ENCODE measurements around the gene ETV3L. TPM values are rescaled to one million over a fixed set of nuclear protein-coding genes. Genes with fewer than 3 reads are reported as not detected.
A peak's percentile ranks its signal among the peaks of the same experiment; 100 is the strongest.
"Not testable (repeated sequence)": the region's sequence is repeated elsewhere in the genome, so short reads cannot be mapped to it uniquely, and the experiment has no call there.

Gene ETV3L
- total RNA-seq, 1 experiment from 2014 or later = 0.13 TPM

- TF ChIP-seq ATF3 (CRISPR knock-in tag; conservative IDR thresholded peaks at IDR 0.05) (no peak), ELF4 (CRISPR knock-in tag; IDR thresholded peaks at IDR 0.05; ENCODE audit: low read depth) (no peak), MXD4 (CRISPR knock-in tag; IDR thresholded peaks at IDR 0.05; ENCODE audit: borderline replicate concordance) (no peak), ZNF425 (CRISPR knock-in tag; conservative IDR thresholded peaks at IDR 0.05) (no peak)
These were observed 43.3 kb downstream of the ETV3L start (continued) for GRCh38 chr1:157056269-157056668.

GRCh38 chr1:157055729-157056128 lies 43.9 kb downstream of the ETV3L start:
- CTCF ChIA-PET; DNase-seq (ENCODE audit: low spot score); ATAC-seq; POLR2A ChIA-PET; H3K4me3 Mint-ChIP-seq; H3K4me1 Mint-ChIP-seq; H3K27me3 Mint-ChIP-seq (ENCODE audit: low read depth); H3K36me3 Mint-ChIP-seq; H3K27ac Mint-ChIP-seq: not testable (repeated sequence)
- peaks cover 18% of the 10 kb centered on the region for H3K9me3 Mint-ChIP-seq

- Mint-ChIP-seq H3K36me3 (peaks cover 4% of the 10 kb centered on the region; the same call in 1 of the 2 replicates), H3K27ac (no peak overlapping the region), H3K9me3 (peaks cover 17% of the 10 kb centered on the region), H3K4me1 (peaks cover 21% of the 10 kb centered on the region), H3K27me3 (ENCODE audit: low read depth) (peaks cover 8% of the 10 kb centered on the region; the same call in 1 of the 2 replicates), H3K4me3 (no peak overlapping the region)
- CTCF ChIA-PET = interaction anchor here (1.2 to 1.5 kb wide), 2 partner anchors 24 to 39 kb away, joined by 3 to 7 read pairs; no protein-coding TSS in a partner anchor
- POLR2A ChIA-PET = interaction anchor here (0.6 kb wide), 1 partner anchor 61 kb away, joined by 4 read pairs; no protein-coding TSS in a partner anchor
- ATAC-seq (no peak), DNase-seq (ENCODE audit: low spot score) (no peak)
- TF ChIP-seq NFE2L1 (CRISPR knock-in tag; IDR thresholded peaks at IDR 0.05) (no peak), FOXP4 (CRISPR knock-in tag; IDR thresholded peaks at IDR 0.05) (no peak), ZNF423 (CRISPR knock-in tag; IDR thresholded peaks at IDR 0.05) (0 out of 2 replicates have a peak, but pooled peaks have one; percentile 11)
These were observed 48.8 kb downstream of the ETV3L start for GRCh38 chr1:157050836-157051235.

GRCh38 chr1:157047062-157047410 lies 52.6 kb downstream of the ETV3L start:
- peaks cover 5% of the 10 kb centered on the region; the same call in 1 of the 2 replicates for H3K27me3 Mint-ChIP-seq (ENCODE audit: low read depth)
- H3K9me3 Mint-ChIP-seq = peaks cover 8% of the 10 kb centered on the region
- peaks cover 3% of the 10 kb centered on the region for H3K36me3 Mint-ChIP-seq
- CTCF ChIA-PET = interaction anchor here (0.6 to 1.7 kb wide), 5 partner anchors 27 to 993 kb away, joined by 3 to 9 read pairs (median 3); no protein-coding TSS in a partner anchor
- POLR2A ChIA-PET = interaction anchor here (0.7 kb wide), 1 partner anchor 13 kb away, joined by 5 read pairs; no protein-coding TSS in a partner anchor
- H3K27ac Mint-ChIP-seq = peak overlapping the region; percentile 85; the same call in 1 of the 2 replicates
- DNase-seq (ENCODE audit: low spot score) (no peak), ATAC-seq (peak; percentile 2)
- peak overlapping the region; percentile 91 for H3K4me3 Mint-ChIP-seq
- peaks cover 49% of the 10 kb centered on the region for H3K4me1 Mint-ChIP-seq
- TF ChIP-seq CTCF (IDR thresholded peaks at IDR 0.05) (no peak), FOXP4 (CRISPR knock-in tag; IDR thresholded peaks at IDR 0.05) (no peak), USF2 (CRISPR knock-in tag; IDR thresholded peaks at IDR 0.05) (no peak), ZMAT4 (CRISPR knock-in tag; IDR thresholded peaks at IDR 0.05) (no peak), ELF4 (CRISPR knock-in tag; IDR thresholded peaks at IDR 0.05; ENCODE audit: low read depth) (no peak), ZNF281 (CRISPR knock-in tag; IDR thresholded peaks at IDR 0.05) (no peak), HMGA2 (CRISPR knock-in tag; IDR thresholded peaks at IDR 0.05) (no peak), GABPB1 (CRISPR knock-in tag; IDR thresholded peaks at IDR 0.05) (no peak), ZNF425 (CRISPR knock-in tag; conservative IDR thresholded peaks at IDR 0.05) (no peak)
